NB4 (cell line): ENCODE data around the gene NBEA.
"Not testable (repeated sequence)": the region's sequence is repeated elsewhere in the genome, so short reads cannot be mapped to it uniquely, and the experiment has no call there.

Experiments
- DNase-seq: peaks from one replicate; pipeline ENCODE4 v3.0.0; 2010; ENCODE audit warnings: low read depth
- H3K4me3 ChIP-seq: one replicate; pipeline ENCODE4 v1.5.1; 2011; ENCODE audit warnings: mild to moderate bottlenecking, low read depth, low read length, moderate library complexity
- CTCF ChIP-seq: IDR thresholded peaks from one replicate; pipeline ENCODE4 v1.5.1; 2012; ENCODE audit warnings: low read depth, low read length
- MAX ChIP-seq: IDR thresholded peaks from 2 replicates; pipeline ENCODE4 v1.6.1; 2011; ENCODE audit warnings: low read depth, low read length
- MYC ChIP-seq: IDR thresholded peaks from 2 replicates; pipeline ENCODE4 v1.6.1; 2011; ENCODE audit warnings: low read depth, low read length
- POLR2A ChIP-seq: IDR thresholded peaks from 2 replicates; pipeline ENCODE4 v1.6.1; 2011; ENCODE audit warnings: mild to moderate bottlenecking; ENCODE audit not compliant: insufficient read length; ENCODE audit errors: extremely low read depth

The NBEA gene

GRCh38 chr13:35107535-35107934, 165.5 kb downstream of the NBEA start:
- DNase-seq, result no peak
- TF ChIP-seq MAX (no peak), CTCF (no peak), MYC (no peak), POLR2A (no peak)
- no peak overlapping the region for H3K4me3 ChIP-seq

DNA sequence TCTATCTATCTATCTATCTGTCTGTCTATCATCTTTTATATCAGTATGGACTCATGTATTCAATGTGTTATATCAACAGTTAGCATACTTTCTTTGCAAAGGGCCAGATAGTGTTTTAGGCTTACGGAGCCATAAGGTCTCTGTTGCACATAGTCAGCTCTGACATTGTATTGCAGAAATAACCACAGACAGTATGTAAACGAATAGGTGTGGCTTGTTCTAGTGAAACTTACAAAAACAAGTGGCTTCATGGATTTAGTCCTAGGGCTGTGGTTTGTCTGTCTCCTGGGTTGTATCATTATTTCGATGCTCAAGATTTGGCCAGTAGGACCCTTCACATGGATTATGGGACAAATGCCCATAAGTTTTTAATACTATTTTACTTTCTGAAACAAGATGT, 171.5 kb downstream of the NBEA start:
- not testable (repeated sequence) for DNase-seq, H3K4me3 ChIP-seq

GRCh38 chr13:35127466-35127865, 185.4 kb downstream of the NBEA start:
- DNase-seq, result no peak
- no peak overlapping the region for H3K4me3 ChIP-seq
- TF ChIP-seq MAX (no peak), MYC (no peak), POLR2A (no peak), CTCF (no peak)

DNA sequence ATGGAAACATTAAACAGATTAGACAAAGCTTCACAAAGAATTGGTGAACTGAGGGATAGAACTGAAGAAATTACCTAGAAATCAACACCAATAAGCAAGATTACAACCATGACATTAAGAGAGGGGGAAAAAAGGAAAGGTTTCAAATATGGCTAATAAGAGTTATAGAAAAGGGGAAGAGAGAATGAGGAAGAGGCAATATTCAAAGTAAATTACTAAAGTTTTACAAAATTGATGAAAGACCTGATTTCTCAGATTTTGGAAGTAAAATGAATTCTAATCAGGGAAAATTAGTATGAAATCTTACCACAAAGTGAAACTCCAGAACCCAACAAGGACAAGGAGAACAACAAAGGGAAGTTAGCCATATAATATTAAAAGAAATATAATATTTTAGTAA, 187.4 kb downstream of the NBEA start:
- no peak for DNase-seq
- TF ChIP-seq CTCF (no peak), MYC (no peak), MAX (no peak), POLR2A (no peak)
- H3K4me3 ChIP-seq, result no peak overlapping the region

DNA sequence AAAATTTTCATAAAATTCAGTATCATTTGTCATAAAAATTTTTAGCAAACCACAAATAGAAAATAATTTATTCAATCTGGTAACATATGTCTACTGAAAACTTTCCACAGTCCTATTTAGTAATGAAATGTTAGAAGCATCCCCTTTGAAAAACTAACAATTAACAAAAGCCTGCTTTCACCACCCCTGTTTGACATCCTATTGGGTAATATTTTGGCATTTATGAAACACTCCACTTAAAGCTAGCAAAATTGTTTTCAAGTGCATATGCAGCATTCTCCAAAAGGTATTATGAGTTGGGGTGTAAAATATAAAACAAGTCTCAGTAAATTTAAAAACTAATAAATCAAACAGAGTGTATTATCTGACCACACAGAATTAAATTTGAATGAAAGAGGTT, 189.4 kb downstream of the NBEA start:
- no peak overlapping the region for H3K4me3 ChIP-seq
- DNase-seq, result no peak
- TF ChIP-seq MYC (no peak), MAX (no peak), POLR2A (no peak), CTCF (no peak)

DNA sequence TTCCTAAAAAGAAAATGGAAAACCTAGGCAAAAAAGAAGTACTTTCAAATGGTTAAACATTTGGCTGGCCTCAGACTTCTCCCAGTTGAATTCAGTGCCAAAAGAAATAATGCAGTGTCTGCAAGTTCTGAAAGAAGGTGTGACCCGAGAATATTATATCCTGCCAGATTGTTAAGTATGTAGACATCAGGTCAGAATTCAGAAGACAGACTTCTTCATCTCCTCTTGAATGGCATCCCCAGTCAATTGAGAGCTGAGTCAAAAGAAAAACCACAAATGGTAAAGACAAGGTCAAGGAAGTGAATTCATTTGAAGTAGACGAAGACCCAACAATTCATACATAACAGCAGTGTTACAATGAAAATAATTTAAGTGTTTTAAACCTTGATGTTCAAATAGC, 194.5 kb downstream of the NBEA start:
- no peak overlapping the region for H3K4me3 ChIP-seq
- no peak for TF ChIP-seq MYC
- no peak for TF ChIP-seq MAX
- TF ChIP-seq POLR2A, result no peak
- no peak for TF ChIP-seq CTCF
- no peak for DNase-seq
